ENCODE data around the gene FAM229A. TPM values are rescaled to one million over a fixed set of nuclear protein-coding genes. Genes with fewer than 3 reads are reported as not detected.

The FAM229A gene
- total RNA-seq, 1 donor from 2014 or later, result 12.2 TPM

DNA sequence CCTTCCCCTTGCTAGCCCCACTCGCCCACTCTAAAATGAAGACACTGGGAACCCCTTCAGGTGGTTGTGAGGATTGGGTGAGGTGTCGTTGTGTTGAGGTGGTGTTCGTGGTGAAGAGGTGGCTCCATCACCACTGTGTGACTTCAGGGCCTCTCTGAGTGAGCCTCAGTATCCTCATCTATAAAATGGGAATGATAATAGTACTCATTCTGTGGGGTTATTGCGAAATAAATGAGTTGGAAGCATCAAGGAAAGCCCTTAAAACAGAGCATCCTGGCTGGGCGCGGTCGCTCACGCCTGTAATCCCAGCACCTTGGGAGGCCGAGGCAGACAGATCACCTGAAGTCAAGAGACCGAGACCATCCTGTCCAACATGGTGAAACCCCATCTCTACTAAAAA, 19.6 kb downstream of the FAM229A start:
- no peak for TF ChIP-seq CTCF (IDR thresholded peaks at IDR 0.05)
- intact Hi-C loops (cut with DNase I), result no loop called here
- H3K27me3 ChIP-seq, result no peaks in the 10 kb centered on the region
- H3K4me3 ChIP-seq, result no peak overlapping the region
- no peak overlapping the region for H3K27ac ChIP-seq
- DNase-seq (ENCODE audit: low spot score in 2 of 2), result no peak
- H3K4me1 ChIP-seq, result no peaks in the 10 kb centered on the region
- no peaks in the 10 kb centered on the region for H3K9me3 ChIP-seq
- no peaks in the 10 kb centered on the region for H3K36me3 ChIP-seq

- intact Hi-C loops (cut with DNase I), result no loop called here
- TF ChIP-seq CTCF (IDR thresholded peaks at IDR 0.05), result no peak
- Histone ChIP-seq H3K4me1 (no peaks in the 10 kb centered on the region), H3K27ac (no peak overlapping the region), H3K4me3 (no peak overlapping the region), H3K36me3 (no peaks in the 10 kb centered on the region), H3K27me3 (no peaks in the 10 kb centered on the region), H3K9me3 (no peaks in the 10 kb centered on the region)
- no peak for DNase-seq (ENCODE audit: low spot score in 2 of 2)
Observed at GRCh38 chr1:32341971-32342370, 20.3 kb downstream of the FAM229A start.

GRCh38 chr1:32341186-32341757, 21.0 kb downstream of the FAM229A start:
- no peak for TF ChIP-seq CTCF (IDR thresholded peaks at IDR 0.05)
- intact Hi-C loops (cut with DNase I), result no loop called here
- no peaks in the 10 kb centered on the region for H3K36me3 ChIP-seq
- H3K4me1 ChIP-seq, result peaks cover 0 to 3% of the 10 kb centered on the region in 2 donors
- H3K9me3 ChIP-seq, result no peaks in the 10 kb centered on the region
- H3K27ac ChIP-seq, result no peak overlapping the region
- no peak for DNase-seq (ENCODE audit: low spot score in 2 of 2)
- H3K4me3 ChIP-seq, result no peak overlapping the region
- H3K27me3 ChIP-seq, result no peaks in the 10 kb centered on the region

DNA sequence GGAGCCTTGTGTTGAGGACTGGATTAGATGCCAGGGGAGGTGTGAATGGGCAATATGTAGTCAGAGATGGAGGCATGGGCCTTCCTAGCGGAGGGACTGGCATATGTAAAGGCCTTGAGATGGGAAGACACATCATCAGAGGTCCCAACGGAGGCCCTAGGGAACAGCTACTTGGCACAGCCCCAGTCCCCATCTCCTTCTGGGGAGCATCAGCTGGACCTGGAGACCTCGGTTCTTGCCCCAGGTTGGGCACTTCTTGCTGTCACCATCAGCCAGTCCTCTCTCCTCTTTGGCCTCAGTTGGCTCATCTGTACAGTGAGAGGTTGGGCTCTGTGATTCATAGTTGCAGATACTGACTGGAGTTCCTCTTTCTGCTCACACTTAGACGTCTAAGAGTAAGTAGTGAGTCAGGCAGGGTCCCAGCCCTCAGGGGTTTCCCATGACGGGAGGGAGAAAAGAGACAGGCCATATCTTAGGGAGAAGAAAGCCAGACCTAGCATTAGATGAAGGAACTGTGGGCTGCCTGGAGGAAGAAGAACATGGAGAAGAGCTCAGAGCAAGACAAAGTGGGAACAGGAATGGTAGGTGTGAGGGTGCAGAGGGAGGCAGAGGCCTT, 22.8 kb downstream of the FAM229A start:
- Histone ChIP-seq H3K4me3 (no peak overlapping the region), H3K36me3 (no peaks in the 10 kb centered on the region), H3K9me3 (no peaks in the 10 kb centered on the region), H3K27me3 (no peaks in the 10 kb centered on the region), H3K4me1 (peaks cover 10 to 11% of the 10 kb centered on the region in 2 donors), H3K27ac (no peak overlapping the region)
- intact Hi-C loops (cut with DNase I), result no loop called here
- no peak for TF ChIP-seq CTCF (IDR thresholded peaks at IDR 0.05)
- no peak for DNase-seq (ENCODE audit: low spot score in 2 of 2)

DNA sequence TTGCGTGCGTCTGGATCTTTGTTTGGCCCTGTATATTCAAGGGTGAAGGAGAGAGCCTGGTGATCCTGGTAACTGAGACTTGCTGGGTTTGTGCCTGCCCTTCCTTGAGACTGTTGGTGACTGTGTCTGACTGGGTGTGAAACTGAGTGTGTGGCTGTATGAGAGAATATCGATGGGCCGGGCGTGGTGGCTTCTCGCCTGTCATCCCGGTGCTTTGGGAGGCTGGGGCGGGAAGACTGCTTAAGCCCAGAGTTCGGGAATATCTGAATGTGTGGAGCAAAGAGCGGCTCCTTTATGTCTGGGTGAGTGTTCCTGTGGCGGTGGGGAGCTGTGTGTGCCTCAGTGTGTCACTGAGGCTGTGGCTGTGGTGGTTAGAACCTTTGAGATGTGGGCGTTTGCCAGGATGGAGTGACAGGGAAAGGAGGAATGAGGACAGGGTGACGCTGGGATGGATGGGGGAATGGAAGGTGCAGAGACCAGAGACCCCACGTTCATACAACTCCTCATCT, 23.6 kb downstream of the FAM229A start:
- Histone ChIP-seq H3K27ac (no peak overlapping the region), H3K36me3 (no peaks in the 10 kb centered on the region), H3K4me1 (peaks cover 10 to 13% of the 10 kb centered on the region in 2 donors), H3K9me3 (no peaks in the 10 kb centered on the region), H3K27me3 (no peaks in the 10 kb centered on the region), H3K4me3 (no peak overlapping the region)
- DNase-seq (ENCODE audit: low spot score in 2 of 2), result no peak
- no peak for TF ChIP-seq CTCF (IDR thresholded peaks at IDR 0.05)
- intact Hi-C loops (cut with DNase I), result no loop called here

All from ascending aorta (tissue), 2 donors.